Uterus (tissue), 4 donors: ENCODE data around the gene GATA2. TPM values are rescaled to one million over a fixed set of nuclear protein-coding genes. Genes with fewer than 3 reads are reported as not detected.

ENCODE experiments used
- DNase-seq, 2 donors: peaks; one replicate each; pipeline ENCODE4 v3.0.0-alpha.2; 2019 to 2020
- H3K27ac ChIP-seq, 2 donors: fragments of 200-600 bp; sonication (generic); 1 replicate in 1 of 2; 2 replicates in 1 of 2; pipeline ENCODE4 v1.5.1; 2016 to 2018
- H3K27me3 ChIP-seq, 2 donors: fragments of 200-600 bp; sonication (generic); one replicate each; pipeline ENCODE4 v1.5.1; 2018 to 2019; ENCODE audit warnings: control low read depth in 1 of 2
- H3K36me3 ChIP-seq, 2 donors: fragments of 200-600 bp; sonication (generic); one replicate each; pipeline ENCODE4 v1.5.1; 2019; ENCODE audit warnings: control low read depth in 1 of 2
- H3K4me1 ChIP-seq, 2 donors: fragments of 200-600 bp; sonication (generic); one replicate each; pipeline ENCODE4 v1.5.1; 2018 to 2019; ENCODE audit warnings: control low read depth in 1 of 2
- H3K4me3 ChIP-seq, 2 donors: fragments of 200-600 bp; sonication (generic); 1 replicate in 1 of 2; 2 replicates in 1 of 2; pipeline ENCODE4 v1.5.1; 2018 to 2019; ENCODE audit warnings: mild to moderate bottlenecking in 1 of 2
- H3K9me3 ChIP-seq, 2 donors: fragments of 200-600 bp; sonication (generic); one replicate each; pipeline ENCODE4 v1.5.1; 2019; ENCODE audit warnings: control low read depth in 1 of 2
- POLR2A ChIP-seq, 2 donors: fragments of 450-650 bp; IDR thresholded peaks; one replicate each; pipeline ENCODE4 v1.6.1; 2016; ENCODE audit warnings: antibody characterized with exemption in 2 of 2, mild to moderate bottlenecking in 1 of 2, moderate library complexity in 1 of 2
- intact Hi-C: fragments of 100-400 bp; cut with DNase I; formaldehyde crosslinking; loops from one replicate; pipeline ENCODE4 v1.15.1; 2023; ENCODE audit warnings: low total_unique reads
- total RNA-seq, 4 donors: library from RNA; depleted of rRNA in 3 of 4; stranded (reverse); fragments of >200 nt in 3 of 4; gene quantifications; one replicate each; pipeline versions ENCODE4 v1.1.0 to v1.2.4, GENCODE V29; 2014 to 2023
- TF ChIP-seq, protein P1 (sequence below), 4 experiments: fragments of 200-600 bp in 2 of 4; fragments of 450-650 bp in 2 of 4; sonication (generic) in 2 of 4; IDR thresholded peaks; one replicate each; pipeline ENCODE4 v1.5.1; 2016 to 2019; ENCODE audit warnings: antibody characterized with exemption in 4 of 4, mild to moderate bottlenecking in 2 of 4, moderate library complexity in 1 of 4
- donor health status: DM: yes; HTN: yes; CAD: no.

GATA2 gene
- total RNA-seq, 4 donors from 2014 or later = 30.9 to 171 (median 52.5) TPM

DNA sequence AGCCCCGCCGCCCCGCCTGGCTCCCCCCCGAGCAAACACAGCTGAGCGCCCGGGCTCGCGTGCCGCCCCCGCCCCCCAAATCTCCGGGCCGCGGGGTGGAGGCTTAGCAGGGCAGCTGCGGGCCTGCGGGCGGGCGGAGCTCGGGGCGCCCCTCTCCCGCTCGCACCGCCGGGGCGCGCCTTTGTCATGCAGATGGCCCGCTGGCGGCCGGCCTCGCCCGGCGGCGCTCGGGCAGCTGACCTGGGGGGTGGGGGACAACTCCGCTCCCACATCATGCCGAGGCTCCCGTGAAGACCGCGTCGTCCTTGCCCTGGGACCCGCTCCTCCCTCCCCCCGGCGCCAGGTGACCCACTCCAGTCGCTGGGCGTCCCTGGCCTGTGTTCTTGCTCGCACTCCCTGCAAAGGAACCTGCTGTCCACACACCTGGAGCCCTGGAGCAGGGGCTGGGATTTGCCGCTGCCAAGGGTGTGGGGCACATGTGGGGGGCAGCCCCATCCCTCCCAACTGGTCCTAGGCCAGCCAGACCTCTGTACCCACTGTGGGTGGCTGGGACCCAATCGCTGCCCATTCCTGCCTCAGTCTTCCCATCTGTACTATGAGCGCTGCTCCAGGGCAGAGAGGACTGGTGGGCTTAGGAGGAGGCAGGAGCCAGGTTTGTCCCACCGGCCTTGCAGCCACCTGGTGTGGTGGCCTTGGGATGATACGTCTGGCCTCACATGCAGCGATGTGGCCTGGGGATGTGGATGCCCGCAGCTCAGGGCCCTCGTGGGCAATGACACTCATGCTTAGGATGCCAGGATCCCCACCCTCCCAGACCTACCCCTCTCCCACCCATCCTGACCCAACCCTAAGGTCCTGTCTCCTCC lies 59.8 kb downstream of the GATA2 start:
- H3K27me3 ChIP-seq = no peaks in the 10 kb centered on the region
- peaks cover 0 to 8% of the 10 kb centered on the region in 2 donors for H3K4me1 ChIP-seq
- no peaks in the 10 kb centered on the region for H3K9me3 ChIP-seq
- no peak overlapping the region for H3K27ac ChIP-seq
- TF ChIP-seq, protein P1, sequence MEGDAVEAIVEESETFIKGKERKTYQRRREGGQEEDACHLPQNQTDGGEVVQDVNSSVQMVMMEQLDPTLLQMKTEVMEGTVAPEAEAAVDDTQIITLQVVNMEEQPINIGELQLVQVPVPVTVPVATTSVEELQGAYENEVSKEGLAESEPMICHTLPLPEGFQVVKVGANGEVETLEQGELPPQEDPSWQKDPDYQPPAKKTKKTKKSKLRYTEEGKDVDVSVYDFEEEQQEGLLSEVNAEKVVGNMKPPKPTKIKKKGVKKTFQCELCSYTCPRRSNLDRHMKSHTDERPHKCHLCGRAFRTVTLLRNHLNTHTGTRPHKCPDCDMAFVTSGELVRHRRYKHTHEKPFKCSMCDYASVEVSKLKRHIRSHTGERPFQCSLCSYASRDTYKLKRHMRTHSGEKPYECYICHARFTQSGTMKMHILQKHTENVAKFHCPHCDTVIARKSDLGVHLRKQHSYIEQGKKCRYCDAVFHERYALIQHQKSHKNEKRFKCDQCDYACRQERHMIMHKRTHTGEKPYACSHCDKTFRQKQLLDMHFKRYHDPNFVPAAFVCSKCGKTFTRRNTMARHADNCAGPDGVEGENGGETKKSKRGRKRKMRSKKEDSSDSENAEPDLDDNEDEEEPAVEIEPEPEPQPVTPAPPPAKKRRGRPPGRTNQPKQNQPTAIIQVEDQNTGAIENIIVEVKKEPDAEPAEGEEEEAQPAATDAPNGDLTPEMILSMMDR (IDR thresholded peaks at IDR 0.05) = no peak
- TF ChIP-seq POLR2A (IDR thresholded peaks at IDR 0.05) = no peak
- intact Hi-C loops = loop anchor here (2.0 kb wide), 1 partner anchor 64 kb away; no protein-coding TSS in a partner anchor
- no peak for DNase-seq
- H3K4me3 ChIP-seq = peak overlapping the region in 1 of 2 donors; percentile 21
- H3K36me3 ChIP-seq = no peaks in the 10 kb centered on the region

DNA sequence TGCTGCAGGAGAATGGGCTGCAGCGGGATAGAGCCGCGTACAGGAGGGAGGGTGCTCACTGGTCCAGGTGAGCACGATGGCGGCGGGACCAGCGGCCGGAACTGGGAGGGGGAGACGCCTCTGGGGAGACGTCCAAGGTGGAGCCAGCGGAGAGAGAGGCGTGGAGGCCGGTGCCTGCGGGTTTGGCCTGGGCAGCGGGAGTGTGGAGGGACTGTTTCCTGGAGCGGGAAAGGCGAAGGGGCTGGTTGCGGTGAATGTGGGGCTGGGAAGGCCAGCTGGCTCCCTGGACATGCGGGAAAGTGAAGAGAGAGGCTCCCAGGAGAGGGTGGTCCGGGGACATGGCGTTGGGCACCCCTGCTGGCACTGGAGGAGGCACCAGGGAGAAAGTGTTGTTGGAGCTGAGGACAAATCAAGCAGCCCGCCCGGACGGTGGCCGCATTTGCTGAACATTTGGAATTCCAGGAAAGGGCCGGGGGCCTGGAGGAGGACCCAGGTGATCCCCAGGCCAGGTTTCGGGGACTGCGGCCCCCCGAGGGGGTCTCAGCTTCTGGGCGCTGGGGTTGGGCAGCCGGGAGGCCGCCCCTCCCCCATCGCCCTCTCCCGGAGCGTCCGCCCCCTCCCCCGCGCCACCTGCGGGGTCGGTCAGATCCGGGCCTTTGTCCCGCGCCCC lies 60.6 kb downstream of the GATA2 start:
- no peak for DNase-seq
- Histone ChIP-seq H3K27me3 (no peaks in the 10 kb centered on the region), H3K9me3 (no peaks in the 10 kb centered on the region), H3K27ac (no peak overlapping the region), H3K4me1 (peaks cover 0 to 8% of the 10 kb centered on the region in 2 donors), H3K4me3 (peak overlapping the region in 1 of 2 donors; percentile 21), H3K36me3 (no peaks in the 10 kb centered on the region)
- no peak for TF ChIP-seq POLR2A (IDR thresholded peaks at IDR 0.05)
- TF ChIP-seq, protein P1 (IDR thresholded peaks at IDR 0.05) = no peak
- intact Hi-C loops = loop anchor here (2.0 kb wide), 1 partner anchor 64 kb away; no protein-coding TSS in a partner anchor

DNA sequence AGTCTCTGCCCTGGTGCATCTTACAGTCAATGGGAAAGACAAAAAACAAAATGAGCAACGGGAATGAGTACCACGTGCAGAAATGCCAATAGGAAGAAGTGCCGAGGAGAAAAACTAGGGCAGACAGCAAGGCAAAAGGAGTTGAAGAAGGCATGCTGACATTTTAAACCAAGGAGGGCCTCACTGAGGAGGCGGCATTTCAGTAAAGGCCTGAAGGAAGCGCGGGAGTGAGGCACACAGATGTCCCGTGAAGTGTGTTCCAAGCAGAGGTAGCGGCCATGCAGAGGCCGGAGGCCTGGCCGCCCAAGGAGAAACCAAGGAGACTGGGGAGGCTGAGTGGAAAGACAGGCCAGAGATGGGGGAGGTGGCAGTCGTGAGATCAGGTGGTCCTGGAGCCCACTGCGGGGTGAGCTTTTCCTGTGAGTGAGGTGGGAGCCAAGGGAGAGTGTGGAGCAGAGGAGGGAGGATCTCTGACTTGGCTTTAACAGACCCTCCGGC lies 61.1 kb downstream of the GATA2 start:
- H3K4me1 ChIP-seq = peaks cover 0 to 8% of the 10 kb centered on the region in 2 donors
- no peaks in the 10 kb centered on the region for H3K9me3 ChIP-seq
- H3K27ac ChIP-seq = no peak overlapping the region
- H3K4me3 ChIP-seq = no peak overlapping the region
- intact Hi-C loops = loop anchor here (2.0 kb wide), 1 partner anchor 65 kb away; no protein-coding TSS in a partner anchor
- no peak for DNase-seq
- no peak for TF ChIP-seq POLR2A (IDR thresholded peaks at IDR 0.05)
- TF ChIP-seq, protein P1 (IDR thresholded peaks at IDR 0.05) = no peak
- no peaks in the 10 kb centered on the region for H3K27me3 ChIP-seq
- H3K36me3 ChIP-seq = no peaks in the 10 kb centered on the region

DNA sequence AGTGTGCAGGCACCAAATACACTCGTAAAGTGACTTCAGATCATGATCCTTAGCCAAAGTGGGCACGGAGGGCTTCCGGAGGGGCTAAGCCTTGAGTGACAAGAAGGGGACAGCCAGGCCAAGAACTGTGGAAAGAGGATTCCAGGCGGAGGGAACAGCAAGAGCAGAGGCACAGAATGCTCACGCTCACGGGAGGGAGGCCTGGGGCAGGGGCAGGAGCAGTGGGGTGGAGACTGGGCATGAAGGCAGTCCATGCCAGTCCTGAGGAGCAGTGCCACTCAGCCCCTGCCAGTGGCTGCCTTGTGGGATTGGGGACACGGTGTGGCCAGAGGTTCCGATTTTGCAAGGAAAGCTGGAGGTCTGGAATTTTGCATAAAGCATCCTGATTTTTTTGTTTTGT lies 62.3 kb downstream of the GATA2 start:
- DNase-seq = no peak
- H3K4me1 ChIP-seq = peaks cover 4 to 15% of the 10 kb centered on the region in 2 donors
- intact Hi-C loops = no loop called here
- no peak for TF ChIP-seq POLR2A (IDR thresholded peaks at IDR 0.05)
- TF ChIP-seq, protein P1 (IDR thresholded peaks at IDR 0.05) = no peak
- H3K27me3 ChIP-seq = no peaks in the 10 kb centered on the region
- H3K9me3 ChIP-seq = no peaks in the 10 kb centered on the region
- no peak overlapping the region for H3K27ac ChIP-seq
- H3K36me3 ChIP-seq = no peaks in the 10 kb centered on the region
- H3K4me3 ChIP-seq = no peak overlapping the region
